ENCODE measurements around the gene ZBTB7C.

The ZBTB7C gene

GRCh38 chr18:48417985-48418384, 8.8 kb upstream of the ZBTB7C start:
- Histone ChIP-seq H3K4me3 (ENCODE audit: low read depth, low read length) (no peak overlapping the region), H3K4me1 (ENCODE audit: control insufficient read depth, insufficient read depth, low read length) (peaks cover 2% of the 10 kb centered on the region; the same call in 1 of the 2 replicates), H3K9me3 (ENCODE audit: control insufficient read depth, insufficient read depth, low read depth, low read length) (no peaks in the 10 kb centered on the region), H3K36me3 (ENCODE audit: control insufficient read depth in 2 of 2, insufficient read depth in 1 of 2, low read length in 2 of 2) (no peaks in the 10 kb centered on the region), H3K27ac (ENCODE audit: extremely low read depth, low read depth, low read length) (no peak overlapping the region)
- TF ChIP-seq MYNN (tag by site-specific recombination; IDR thresholded peaks at IDR 0.05; ENCODE audit: borderline replicate concordance) (no peak), HOXD13 (CRISPR knock-in tag; IDR thresholded peaks at IDR 0.05; ENCODE audit: borderline replicate concordance) (no peak), ZNF426 (tag by site-specific recombination; IDR thresholded peaks at IDR 0.05) (no peak), ZNF837 (tag by site-specific recombination; IDR thresholded peaks at IDR 0.05) (no peak), ZNF391 (tag by site-specific recombination; IDR thresholded peaks at IDR 0.05; ENCODE audit: borderline replicate concordance, low read depth) (no peak)
- ChIA-PET CTCF (interaction anchor here (0.7 to 1.0 kb wide), 5 partner anchors 16 to 256 kb away, joined by 3 to 4 read pairs (median 3); no protein-coding TSS in a partner anchor), POLR2A (no interaction called here)

GRCh38 chr18:48413342-48413741, 4.2 kb upstream of the ZBTB7C start:
- H3K4me1 ChIP-seq (ENCODE audit: control insufficient read depth, insufficient read depth, low read length): peaks cover 5% of the 10 kb centered on the region; the same call in 1 of the 2 replicates
- POLR2A ChIA-PET: no interaction called here
- no peaks in the 10 kb centered on the region for H3K36me3 ChIP-seq (ENCODE audit: control insufficient read depth in 2 of 2, insufficient read depth in 1 of 2, low read length in 2 of 2)
- TF ChIP-seq ZNF148 (tag by site-specific recombination; IDR thresholded peaks at IDR 0.05; ENCODE audit: borderline replicate concordance) (no peak), ZNF169 (tag by site-specific recombination; IDR thresholded peaks at IDR 0.05) (peak; percentile 55; the same call in 1 of the 2 replicates)
- CTCF ChIA-PET: interaction anchor here (0.6 to 1.3 kb wide), 5 partner anchors 32 to 642 kb away, joined by 3 to 7 read pairs (median 3); no protein-coding TSS in a partner anchor
- H3K27ac ChIP-seq (ENCODE audit: extremely low read depth, low read depth, low read length): no peak overlapping the region
- no peak overlapping the region for H3K4me3 ChIP-seq (ENCODE audit: low read depth, low read length)
- H3K9me3 ChIP-seq (ENCODE audit: control insufficient read depth, insufficient read depth, low read depth, low read length): no peaks in the 10 kb centered on the region

GRCh38 chr18:48412339-48412929, 3.3 kb upstream of the ZBTB7C start:
- POLR2A ChIA-PET: interaction anchor here (1.0 kb wide), 1 partner anchor 33 kb away, joined by 3 read pairs; no protein-coding TSS in a partner anchor
- Histone ChIP-seq H3K9me3 (ENCODE audit: control insufficient read depth, insufficient read depth, low read depth, low read length) (no peaks in the 10 kb centered on the region), H3K27ac (ENCODE audit: extremely low read depth, low read depth, low read length) (no peak overlapping the region), H3K4me1 (ENCODE audit: control insufficient read depth, insufficient read depth, low read length) (peaks cover 5% of the 10 kb centered on the region; the same call in 1 of the 2 replicates), H3K4me3 (ENCODE audit: low read depth, low read length) (no peak overlapping the region), H3K36me3 (ENCODE audit: control insufficient read depth in 2 of 2, insufficient read depth in 1 of 2, low read length in 2 of 2) (no peaks in the 10 kb centered on the region)
- CTCF ChIA-PET: interaction anchor here (0.6 to 1.9 kb wide), 18 partner anchors 8 to 405 kb away, joined by 3 to 18 read pairs (median 4); no protein-coding TSS in a partner anchor
- no peak for TF ChIP-seq ZNF654 (tag by site-specific recombination; IDR thresholded peaks at IDR 0.05; ENCODE audit: low read depth)
- TF ChIP-seq CTCF (tag by site-specific recombination; IDR thresholded peaks at IDR 0.05): peak; percentile 62

- H3K4me1 ChIP-seq (ENCODE audit: control insufficient read depth, insufficient read depth, low read length): peaks cover 5% of the 10 kb centered on the region
- H3K27ac ChIP-seq (ENCODE audit: extremely low read depth, low read depth, low read length): peak overlapping the region; percentile 68; the same call in 1 of the 2 replicates
- H3K36me3 ChIP-seq (ENCODE audit: control insufficient read depth in 2 of 2, insufficient read depth in 1 of 2, low read length in 2 of 2): no peaks in the 10 kb centered on the region
- H3K4me3 ChIP-seq (ENCODE audit: low read depth, low read length): peak overlapping the region; percentile 51
- ChIA-PET CTCF (interaction anchor here (0.6 to 1.9 kb wide), 3 partner anchors 181 to 825 kb away, joined by 4 to 5 read pairs (median 5); no protein-coding TSS in a partner anchor), POLR2A (interaction anchor here (1.0 kb wide), 1 partner anchor 13 kb away, joined by 3 read pairs; no protein-coding TSS in a partner anchor)
- H3K9me3 ChIP-seq (ENCODE audit: control insufficient read depth, insufficient read depth, low read depth, low read length): no peaks in the 10 kb centered on the region
- TF ChIP-seq ZNF549 (tag by site-specific recombination; IDR thresholded peaks at IDR 0.05) (no peak), YY2 (tag by site-specific recombination; IDR thresholded peaks at IDR 0.05) (no peak), ZNF843 (tag by site-specific recombination; IDR thresholded peaks at IDR 0.05) (no peak), ZNF585B (tag by site-specific recombination; IDR thresholded peaks at IDR 0.05) (no peak), ZSCAN23 (tag by site-specific recombination; IDR thresholded peaks at IDR 0.05) (no peak), ZNF514 (tag by site-specific recombination; IDR thresholded peaks at IDR 0.05) (no peak), RBAK (tag by site-specific recombination; IDR thresholded peaks at IDR 0.05) (no peak), MYNN (tag by site-specific recombination; IDR thresholded peaks at IDR 0.05; ENCODE audit: borderline replicate concordance) (no peak), ZNF785 (tag by site-specific recombination; IDR thresholded peaks at IDR 0.05) (no peak), PATZ1 (tag by site-specific recombination; IDR thresholded peaks at IDR 0.05) (peak; percentile 89), ZNF10 (tag by site-specific recombination; IDR thresholded peaks at IDR 0.05) (no peak)
These were observed 1.1 kb upstream of the ZBTB7C start for GRCh38 chr18:48410095-48410920.
